Measurements from ENCODE around the gene LSM5.

LSM5 gene

GRCh38 chr7:32458025-32458424 lies 32.2 kb downstream of the LSM5 start:
- no peak for DNase-seq

GRCh38 chr7:32453341-32454011 lies 36.7 kb downstream of the LSM5 start:
- DNase-seq: no peak

- no peak for DNase-seq
Measured at GRCh38 chr7:32447218-32447617, 43.0 kb downstream of the LSM5 start.

GRCh38 chr7:32436146-32436928 lies 53.8 kb downstream of the LSM5 start:
- no peak for DNase-seq

Measured in stimulated activated naive CD4-positive, alpha-beta T cell (primary cell).